ENCODE data around the gene RNF207.

Gene RNF207

DNA sequence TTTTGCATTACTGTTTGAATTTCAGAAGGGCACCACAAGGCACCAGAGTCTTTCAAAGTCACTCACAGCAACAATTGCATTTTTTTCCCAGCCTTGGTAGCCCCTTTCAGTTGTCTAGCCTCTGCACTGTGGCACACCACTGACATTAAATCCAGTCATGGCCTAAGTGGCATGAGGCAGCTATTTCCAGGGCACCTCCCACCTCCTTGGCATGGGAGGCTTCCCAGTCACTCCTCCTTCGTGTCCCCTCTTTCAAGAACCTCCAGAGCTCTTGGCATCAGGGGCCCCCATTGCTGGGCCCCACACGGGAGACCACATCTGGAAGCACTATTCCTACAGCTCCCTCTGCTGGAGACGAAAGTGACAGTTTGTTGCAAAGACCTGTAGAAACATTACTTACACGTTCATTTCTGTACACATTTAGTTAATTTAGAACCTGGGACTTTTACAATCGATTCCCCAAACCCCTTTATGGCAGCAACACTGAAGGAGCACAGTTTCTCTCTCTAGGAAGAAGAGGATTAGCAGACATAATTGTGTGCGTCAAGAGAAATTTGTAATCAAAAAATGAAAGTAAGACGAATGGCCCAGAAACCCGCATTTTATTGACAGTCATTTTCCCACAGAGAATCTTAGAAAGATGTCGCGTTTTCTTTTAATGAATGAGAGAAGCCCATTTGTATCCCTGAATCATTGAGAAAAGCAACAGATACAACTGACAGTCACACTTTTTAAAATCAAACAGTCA is 20.1 kb upstream of the RNF207 start:
- TF ChIP-seq, protein P1, sequence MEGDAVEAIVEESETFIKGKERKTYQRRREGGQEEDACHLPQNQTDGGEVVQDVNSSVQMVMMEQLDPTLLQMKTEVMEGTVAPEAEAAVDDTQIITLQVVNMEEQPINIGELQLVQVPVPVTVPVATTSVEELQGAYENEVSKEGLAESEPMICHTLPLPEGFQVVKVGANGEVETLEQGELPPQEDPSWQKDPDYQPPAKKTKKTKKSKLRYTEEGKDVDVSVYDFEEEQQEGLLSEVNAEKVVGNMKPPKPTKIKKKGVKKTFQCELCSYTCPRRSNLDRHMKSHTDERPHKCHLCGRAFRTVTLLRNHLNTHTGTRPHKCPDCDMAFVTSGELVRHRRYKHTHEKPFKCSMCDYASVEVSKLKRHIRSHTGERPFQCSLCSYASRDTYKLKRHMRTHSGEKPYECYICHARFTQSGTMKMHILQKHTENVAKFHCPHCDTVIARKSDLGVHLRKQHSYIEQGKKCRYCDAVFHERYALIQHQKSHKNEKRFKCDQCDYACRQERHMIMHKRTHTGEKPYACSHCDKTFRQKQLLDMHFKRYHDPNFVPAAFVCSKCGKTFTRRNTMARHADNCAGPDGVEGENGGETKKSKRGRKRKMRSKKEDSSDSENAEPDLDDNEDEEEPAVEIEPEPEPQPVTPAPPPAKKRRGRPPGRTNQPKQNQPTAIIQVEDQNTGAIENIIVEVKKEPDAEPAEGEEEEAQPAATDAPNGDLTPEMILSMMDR (IDR thresholded peaks at IDR 0.05; ENCODE audit: low read depth, low read length, missing control alignments): peak; percentile 56
- no peak for DNase-seq (ENCODE audit: extremely low read depth, low read depth)
- H3K4me3 ChIP-seq (replicated peaks; ENCODE audit: low read depth, low read length): no peak overlapping the region

GRCh38 chr1:6188466-6188865 is 17.5 kb upstream of the RNF207 start:
- TF ChIP-seq, protein P1 (IDR thresholded peaks at IDR 0.05; ENCODE audit: low read depth, low read length, missing control alignments): no peak
- no peak overlapping the region for H3K4me3 ChIP-seq (replicated peaks; ENCODE audit: low read depth, low read length)
- DNase-seq (ENCODE audit: extremely low read depth, low read depth): no peak

GRCh38 chr1:6191968-6192367 is 14.0 kb upstream of the RNF207 start:
- H3K4me3 ChIP-seq (replicated peaks; ENCODE audit: low read depth, low read length): no peak overlapping the region
- no peak for DNase-seq (ENCODE audit: extremely low read depth, low read depth)
- TF ChIP-seq, protein P1 (IDR thresholded peaks at IDR 0.05; ENCODE audit: low read depth, low read length, missing control alignments): no peak

- DNase-seq (ENCODE audit: extremely low read depth, low read depth): no peak
- TF ChIP-seq, protein P1 (IDR thresholded peaks at IDR 0.05; ENCODE audit: low read depth, low read length, missing control alignments): no peak
Measured at GRCh38 chr1:6197746-6198427, 8.0 kb upstream of the RNF207 start.

DNA sequence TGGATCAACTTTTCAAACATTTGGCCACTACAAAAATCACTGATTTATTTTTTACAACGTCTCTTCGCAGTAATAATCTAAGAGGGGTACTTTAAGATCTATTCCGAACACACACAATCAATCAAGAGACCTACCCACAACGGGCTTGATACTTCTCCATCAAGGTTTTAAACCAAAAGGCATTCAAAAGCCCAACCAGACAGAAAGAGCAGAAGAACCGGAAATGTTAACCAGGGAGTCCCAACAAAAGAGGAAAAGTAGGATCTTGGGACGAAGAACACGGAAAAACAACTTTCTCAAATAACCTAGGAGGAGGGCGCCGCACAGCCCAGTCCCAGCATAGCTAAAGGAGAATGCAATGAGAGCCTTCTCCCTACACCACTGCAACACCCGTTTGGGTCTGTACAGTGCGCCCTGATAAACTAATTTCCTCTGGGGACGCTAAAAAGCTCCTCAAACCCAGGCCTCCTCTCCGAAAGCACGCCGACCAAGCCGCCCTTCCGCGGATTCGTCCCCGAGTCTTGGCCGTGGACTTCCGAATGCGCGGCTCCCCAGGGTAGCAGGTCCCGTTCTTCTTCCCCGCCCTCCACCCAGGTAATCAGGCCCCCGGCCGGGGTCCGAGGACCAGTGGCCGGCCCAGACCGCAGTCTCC is 7.1 kb upstream of the RNF207 start:
- peak overlapping the region; percentile 100 for H3K4me3 ChIP-seq (replicated peaks; ENCODE audit: low read depth, low read length)
- TF ChIP-seq, protein P1 (IDR thresholded peaks at IDR 0.05; ENCODE audit: low read depth, low read length, missing control alignments): no peak
- no peak for DNase-seq (ENCODE audit: extremely low read depth, low read depth)

More at GRCh38 chr1:6197746-6198427, 8.0 kb upstream of the RNF207 start:
- H3K4me3 ChIP-seq (replicated peaks; ENCODE audit: low read depth, low read length): peak overlapping the region; percentile 100

DNA sequence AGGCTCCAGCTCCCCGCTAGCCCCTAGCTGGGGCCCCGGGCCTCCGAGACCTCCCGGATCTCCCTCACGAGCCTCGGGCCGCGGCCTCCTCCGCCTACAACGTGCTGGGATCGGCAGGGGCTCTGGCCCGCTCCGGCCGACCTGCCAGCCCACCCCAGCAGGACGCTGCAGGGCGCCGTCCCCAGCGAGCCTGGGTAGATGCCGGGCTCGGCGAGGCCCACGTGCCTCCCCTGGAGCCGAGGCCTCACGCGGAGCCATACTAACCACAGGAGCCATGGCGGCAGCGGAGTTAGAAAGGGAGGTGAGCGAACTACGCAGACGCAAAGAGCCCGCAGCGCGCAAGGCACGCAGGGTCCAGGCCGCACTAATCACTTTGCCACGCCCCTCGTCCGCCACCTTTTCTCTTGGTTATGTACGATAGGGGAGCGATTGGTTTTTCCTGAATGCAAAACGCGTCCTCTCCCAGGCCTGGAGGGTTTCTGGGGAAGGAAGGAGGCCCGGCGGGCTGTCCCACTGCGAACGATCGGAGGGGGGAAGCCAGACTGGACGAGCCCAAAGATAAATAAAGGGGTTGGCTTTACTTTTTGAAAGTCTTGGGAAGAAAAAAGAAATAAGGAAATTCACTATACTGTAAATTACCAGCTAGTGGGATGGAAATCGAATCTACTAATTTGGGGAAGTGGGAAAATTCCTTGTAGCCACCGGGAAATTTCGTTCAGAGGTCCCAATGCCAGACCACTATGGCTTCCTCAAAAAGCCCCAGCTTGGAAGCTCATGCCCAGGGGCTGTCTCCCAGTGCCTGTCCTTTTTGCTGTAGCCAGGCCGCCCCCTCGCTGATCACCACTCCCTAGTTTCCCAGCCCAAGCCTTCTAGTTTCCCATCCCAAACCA is 6.4 kb upstream of the RNF207 start, which contains the start of gene RPL22:
Gene RPL22, minus strand, starts transcription at position 298 of the 890 bp plus-strand sequence. Its CDS starts 22 bp downstream, at position 276.
- H3K4me3 ChIP-seq (replicated peaks; ENCODE audit: low read depth, low read length): peak within 1 kb of the TSS; percentile 100
- TF ChIP-seq, protein P1 (IDR thresholded peaks at IDR 0.05; ENCODE audit: low read depth, low read length, missing control alignments): no peak
- peak; percentile 98 for DNase-seq (ENCODE audit: extremely low read depth, low read depth)

Measured in HFF-Myc (cell line).